Chondrocyte (in vitro differentiated cells): Measurements from ENCODE around the gene RARS2. TPM values are rescaled to one million over a fixed set of nuclear protein-coding genes. Genes with fewer than 3 reads are reported as not detected.
A peak's percentile ranks its signal among the peaks of the same experiment; 100 is the strongest.

Experiments used
- DNase-seq: peaks from one replicate; pipeline ENCODE4 v3.0.0; 2021; ENCODE audit warnings: mixed read lengths, low spot score
- H3K27ac Mint-ChIP-seq: one replicate; pipeline ENCODE4 v1.8.0; 2021; ENCODE audit warnings: mild to moderate bottlenecking, moderate library complexity, mixed read lengths; ENCODE audit not compliant: unreplicated experiment
- H3K27me3 Mint-ChIP-seq: 2 replicates; pipeline ENCODE4 v1.8.0; 2021; ENCODE audit warnings: low read depth, mixed read lengths
- H3K36me3 Mint-ChIP-seq: 2 replicates; pipeline ENCODE4 v1.8.0; 2021; ENCODE audit warnings: low read depth, mixed read lengths
- H3K4me1 Mint-ChIP-seq: 2 replicates; pipeline ENCODE4 v1.8.0; 2021; ENCODE audit warnings: low read depth, mild to moderate bottlenecking, mixed read lengths
- H3K4me3 Mint-ChIP-seq: one replicate; pipeline ENCODE4 v1.8.0; 2021; ENCODE audit warnings: mild to moderate bottlenecking, moderate library complexity, mixed read lengths; ENCODE audit not compliant: unreplicated experiment
- H3K9me3 Mint-ChIP-seq: 2 replicates; pipeline ENCODE4 v1.8.0; 2021; ENCODE audit warnings: low read depth, mixed read lengths
- total RNA-seq: library from RNA; stranded (reverse); gene quantifications from 3 replicates; pipeline ENCODE4 v1.2.1, GENCODE V29; 2021
- TF ChIP-seq, protein P1 (sequence below): fragments of 200-600 bp; sonication (generic); IDR thresholded peaks from 2 replicates; pipeline ENCODE4 v1.5.0; 2021; ENCODE audit warnings: antibody characterized with exemption, mild to moderate bottlenecking, moderate library complexity

The RARS2 gene
- total RNA-seq, 1 donor from 2014 or later: 43.8 TPM

DNA sequence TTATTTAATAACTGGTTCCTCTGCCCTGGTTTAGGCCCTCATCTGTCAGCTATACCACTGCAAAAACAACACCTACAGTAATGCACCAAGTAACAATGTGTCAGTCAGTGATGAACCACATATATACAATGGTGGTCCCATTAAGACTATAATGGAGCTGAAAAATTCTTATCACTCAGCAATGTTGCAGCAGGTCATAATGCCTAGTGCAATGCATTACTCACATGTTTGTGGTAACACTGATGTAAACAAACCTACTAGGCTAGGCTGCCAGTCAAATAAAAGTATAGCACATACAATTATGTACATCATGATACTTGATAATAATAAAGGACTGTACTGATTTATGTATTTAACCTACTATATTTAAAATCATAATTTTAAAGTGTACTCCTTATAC lies 31.3 kb downstream of the RARS2 start:
- H3K36me3 Mint-ChIP-seq: peaks cover 15% of the 10 kb centered on the region
- no peak overlapping the region for H3K27ac Mint-ChIP-seq
- TF ChIP-seq, protein P1, sequence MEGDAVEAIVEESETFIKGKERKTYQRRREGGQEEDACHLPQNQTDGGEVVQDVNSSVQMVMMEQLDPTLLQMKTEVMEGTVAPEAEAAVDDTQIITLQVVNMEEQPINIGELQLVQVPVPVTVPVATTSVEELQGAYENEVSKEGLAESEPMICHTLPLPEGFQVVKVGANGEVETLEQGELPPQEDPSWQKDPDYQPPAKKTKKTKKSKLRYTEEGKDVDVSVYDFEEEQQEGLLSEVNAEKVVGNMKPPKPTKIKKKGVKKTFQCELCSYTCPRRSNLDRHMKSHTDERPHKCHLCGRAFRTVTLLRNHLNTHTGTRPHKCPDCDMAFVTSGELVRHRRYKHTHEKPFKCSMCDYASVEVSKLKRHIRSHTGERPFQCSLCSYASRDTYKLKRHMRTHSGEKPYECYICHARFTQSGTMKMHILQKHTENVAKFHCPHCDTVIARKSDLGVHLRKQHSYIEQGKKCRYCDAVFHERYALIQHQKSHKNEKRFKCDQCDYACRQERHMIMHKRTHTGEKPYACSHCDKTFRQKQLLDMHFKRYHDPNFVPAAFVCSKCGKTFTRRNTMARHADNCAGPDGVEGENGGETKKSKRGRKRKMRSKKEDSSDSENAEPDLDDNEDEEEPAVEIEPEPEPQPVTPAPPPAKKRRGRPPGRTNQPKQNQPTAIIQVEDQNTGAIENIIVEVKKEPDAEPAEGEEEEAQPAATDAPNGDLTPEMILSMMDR: no peak
- H3K4me3 Mint-ChIP-seq: no peak overlapping the region
- peaks cover 7% of the 10 kb centered on the region for H3K4me1 Mint-ChIP-seq
- no peak for DNase-seq
- no peaks in the 10 kb centered on the region for H3K27me3 Mint-ChIP-seq
- H3K9me3 Mint-ChIP-seq: no peaks in the 10 kb centered on the region

DNA sequence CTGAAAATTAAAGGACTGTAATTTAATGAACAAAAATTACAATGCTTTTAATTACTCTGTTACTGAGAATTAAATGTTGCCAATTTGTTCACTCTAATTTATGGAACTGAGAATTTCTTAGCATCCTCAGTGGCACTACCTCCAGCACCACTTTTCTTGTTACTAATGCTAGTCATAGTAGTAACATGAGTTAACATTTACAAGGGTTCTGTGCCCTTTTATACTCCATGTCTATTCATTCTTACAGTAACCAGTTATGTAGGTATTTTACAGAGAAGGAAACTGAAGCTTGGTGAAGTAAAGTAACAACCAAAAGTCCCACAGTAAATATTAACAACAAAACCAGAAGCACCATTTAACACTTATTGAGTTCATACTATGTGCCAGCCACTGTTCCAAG lies 34.3 kb downstream of the RARS2 start:
- Mint-ChIP-seq H3K27ac (peak overlapping the region; percentile 6), H3K4me3 (no peak overlapping the region), H3K36me3 (peaks cover 12% of the 10 kb centered on the region), H3K27me3 (no peaks in the 10 kb centered on the region), H3K4me1 (peaks cover 4% of the 10 kb centered on the region), H3K9me3 (no peaks in the 10 kb centered on the region)
- no peak for DNase-seq
- TF ChIP-seq, protein P1: no peak

DNA sequence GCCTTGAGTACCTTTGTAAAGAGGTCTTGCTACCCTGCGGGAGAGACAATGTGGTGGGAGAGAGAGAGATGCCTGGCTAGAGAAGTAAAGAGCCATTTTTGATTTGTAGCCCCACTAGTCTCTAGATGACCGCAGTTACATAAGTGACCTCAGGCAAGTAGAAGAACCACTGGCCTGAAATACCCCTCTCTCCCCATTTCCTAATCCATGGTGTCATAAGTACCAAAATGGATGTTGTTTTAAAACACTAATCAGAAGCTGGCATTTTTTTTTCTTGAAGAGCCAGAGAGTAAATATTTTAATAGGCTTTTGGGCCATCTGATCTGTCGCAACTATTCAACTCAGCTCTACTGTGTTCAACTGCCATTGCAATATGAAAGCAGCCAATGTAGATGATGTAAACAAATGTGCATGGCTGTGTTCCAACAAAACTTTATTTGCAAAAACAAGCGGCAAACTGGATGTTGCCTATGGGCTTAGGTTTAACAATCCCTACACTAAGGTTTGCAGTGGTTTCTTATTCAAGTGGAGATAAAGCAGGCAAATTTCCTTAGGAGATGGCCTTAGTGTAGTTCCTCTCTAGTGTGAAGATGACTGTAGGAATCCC lies 36.5 kb downstream of the RARS2 start:
- no peak for DNase-seq
- H3K27ac Mint-ChIP-seq: no peak overlapping the region
- peaks cover 16% of the 10 kb centered on the region for H3K36me3 Mint-ChIP-seq
- H3K4me1 Mint-ChIP-seq: peaks cover 4% of the 10 kb centered on the region
- TF ChIP-seq, protein P1: no peak
- H3K9me3 Mint-ChIP-seq: no peaks in the 10 kb centered on the region
- H3K27me3 Mint-ChIP-seq: no peaks in the 10 kb centered on the region
- H3K4me3 Mint-ChIP-seq: no peak overlapping the region

DNA sequence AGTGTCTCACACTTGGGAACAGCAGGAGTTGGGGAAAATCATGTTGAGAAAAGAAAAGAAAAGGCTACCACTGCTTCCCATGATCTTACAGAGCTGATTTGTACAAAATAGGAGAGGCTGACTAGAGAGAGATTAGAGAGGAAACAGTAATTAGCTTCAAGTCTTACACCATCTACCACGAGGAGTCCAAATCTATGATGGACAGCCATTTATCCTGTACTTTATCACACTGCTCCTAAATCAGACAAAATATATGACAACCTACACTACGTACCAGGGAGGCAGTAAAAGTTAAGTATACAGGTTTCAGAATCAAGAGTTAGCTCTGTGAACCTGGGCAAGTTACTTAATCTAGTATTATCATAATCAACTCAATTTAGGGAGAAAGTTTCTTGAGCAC lies 38.0 kb downstream of the RARS2 start:
- H3K27ac Mint-ChIP-seq: no peak overlapping the region
- no peaks in the 10 kb centered on the region for H3K27me3 Mint-ChIP-seq
- TF ChIP-seq, protein P1: no peak
- no peak for DNase-seq
- no peaks in the 10 kb centered on the region for H3K9me3 Mint-ChIP-seq
- peaks cover 14% of the 10 kb centered on the region for H3K36me3 Mint-ChIP-seq
- no peak overlapping the region for H3K4me3 Mint-ChIP-seq
- H3K4me1 Mint-ChIP-seq: peaks cover 4% of the 10 kb centered on the region

DNA sequence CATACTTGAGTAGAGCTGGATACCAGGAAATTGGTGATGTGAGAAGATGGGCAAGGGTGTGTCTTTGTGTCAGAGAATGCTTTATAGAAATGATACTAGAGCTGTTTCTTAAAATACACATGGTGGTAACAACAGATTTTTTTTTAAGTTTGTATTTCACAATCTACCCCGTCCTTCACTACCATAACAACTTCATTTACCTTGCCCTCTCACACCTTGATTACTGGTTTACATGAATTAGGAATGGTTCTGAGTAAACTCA lies 45.4 kb downstream of the RARS2 start:
- Mint-ChIP-seq H3K27ac (no peak overlapping the region), H3K36me3 (peaks cover 25% of the 10 kb centered on the region), H3K27me3 (no peaks in the 10 kb centered on the region), H3K4me1 (peaks cover 8% of the 10 kb centered on the region), H3K4me3 (no peak overlapping the region), H3K9me3 (no peaks in the 10 kb centered on the region)
- TF ChIP-seq, protein P1: no peak
- DNase-seq: no peak
